GM12801 (cell line): Measurements from ENCODE around the gene GCG.

Experiments
- CTCF ChIP-seq: IDR thresholded peaks from one replicate; pipeline ENCODE4 v1.5.1; 2011; ENCODE audit warnings: control low read depth; ENCODE audit not compliant: insufficient read length; ENCODE audit errors: extremely low read depth

The GCG gene

DNA sequence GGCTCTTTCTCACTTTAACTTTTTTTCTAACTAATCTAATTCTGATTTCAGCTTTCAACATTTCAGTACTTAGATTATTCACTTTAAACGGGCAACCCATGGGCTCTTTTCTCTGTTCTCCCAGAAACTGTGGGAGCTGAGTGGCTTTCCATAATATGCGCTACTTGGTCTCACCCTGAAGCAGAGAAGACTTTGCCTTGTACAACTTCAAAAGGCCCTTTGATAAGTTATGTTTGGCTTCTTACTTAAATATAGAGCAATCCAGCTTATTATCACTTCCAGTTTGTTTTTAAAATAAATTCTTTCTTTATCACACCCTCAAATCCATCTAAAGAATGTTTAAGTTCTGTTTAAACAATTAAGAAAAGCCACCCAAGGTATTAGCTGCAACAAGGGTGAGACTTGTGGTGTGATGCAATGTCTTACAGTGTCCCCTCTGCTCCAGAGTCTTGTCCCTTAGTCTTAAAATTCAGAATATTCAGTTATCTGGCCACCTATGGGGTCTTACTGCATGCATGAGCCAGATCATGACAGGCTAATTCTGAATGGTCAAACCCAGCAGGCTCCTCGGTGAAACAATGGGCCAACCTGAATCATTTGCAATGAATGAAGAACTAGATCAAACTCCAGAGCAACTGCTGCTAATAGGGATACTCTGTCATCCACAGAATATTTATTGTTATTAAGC lies 38.8 kb downstream of the GCG start:
- TF ChIP-seq CTCF = no peak

DNA sequence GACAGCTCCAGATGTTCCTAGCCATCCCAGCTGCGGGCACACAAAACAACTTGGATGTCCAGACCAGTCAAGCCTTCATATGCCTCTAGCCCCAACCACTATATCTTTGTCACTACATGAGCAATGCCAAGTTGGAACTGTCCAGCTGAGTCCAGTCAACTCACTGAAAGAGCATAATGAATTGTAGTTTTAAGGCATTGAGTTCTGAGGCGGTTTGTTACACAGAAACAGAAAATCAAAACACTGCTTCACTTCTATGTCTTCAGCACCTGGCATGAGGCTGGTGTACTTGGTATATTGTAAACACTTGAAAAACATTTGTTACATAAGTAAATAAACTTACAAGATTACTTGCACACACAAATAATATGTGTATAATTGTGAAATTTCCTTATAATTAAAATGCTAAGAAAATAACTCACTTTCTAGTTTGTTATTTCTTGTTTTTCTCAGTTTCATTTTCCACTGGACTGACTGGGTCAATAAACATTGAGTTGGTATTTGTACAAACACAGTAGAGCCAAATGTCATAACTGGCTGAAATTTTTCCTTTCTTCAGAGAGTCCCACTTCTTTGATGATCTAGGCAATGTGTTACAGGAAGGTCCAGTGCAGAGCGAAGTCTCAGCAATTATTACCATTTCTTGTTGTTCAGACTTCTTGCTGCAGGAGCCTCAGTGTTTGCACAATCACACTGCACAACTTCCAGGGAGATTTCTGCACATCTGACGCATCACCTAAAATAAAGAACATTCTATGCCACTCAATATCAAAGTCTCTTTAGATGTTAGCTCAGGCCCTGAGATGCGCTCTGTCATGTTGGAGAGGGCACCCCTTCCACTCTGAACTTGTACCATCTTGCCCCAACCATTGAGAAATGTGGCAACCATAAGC lies 39.8 kb downstream of the GCG start:
- TF ChIP-seq CTCF = no peak

DNA sequence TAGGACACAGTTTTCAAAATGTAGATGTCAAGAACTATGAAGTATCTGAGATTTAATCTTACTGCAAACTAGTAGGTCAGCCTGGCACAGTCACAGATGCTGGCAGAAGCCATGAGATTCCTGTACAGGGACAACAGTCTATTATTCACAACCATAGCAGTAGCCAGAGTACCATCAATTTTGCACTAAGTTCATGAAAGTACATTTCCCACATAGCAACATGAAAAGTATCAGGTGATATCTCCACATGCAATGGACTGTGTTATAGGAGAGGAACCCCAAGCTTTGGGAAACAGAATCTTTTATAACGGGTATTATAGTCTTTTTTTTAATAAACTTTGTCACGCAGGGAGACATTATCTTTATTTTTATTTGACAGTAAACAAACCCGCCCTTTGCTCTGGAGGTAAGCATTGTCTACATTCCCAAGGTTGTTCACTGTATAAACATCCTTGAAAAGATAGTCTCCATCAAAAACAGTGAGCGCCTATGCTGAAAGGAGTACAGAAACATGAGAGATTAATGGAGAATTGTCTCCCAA lies 44.6 kb downstream of the GCG start:
- TF ChIP-seq CTCF = no peak

DNA sequence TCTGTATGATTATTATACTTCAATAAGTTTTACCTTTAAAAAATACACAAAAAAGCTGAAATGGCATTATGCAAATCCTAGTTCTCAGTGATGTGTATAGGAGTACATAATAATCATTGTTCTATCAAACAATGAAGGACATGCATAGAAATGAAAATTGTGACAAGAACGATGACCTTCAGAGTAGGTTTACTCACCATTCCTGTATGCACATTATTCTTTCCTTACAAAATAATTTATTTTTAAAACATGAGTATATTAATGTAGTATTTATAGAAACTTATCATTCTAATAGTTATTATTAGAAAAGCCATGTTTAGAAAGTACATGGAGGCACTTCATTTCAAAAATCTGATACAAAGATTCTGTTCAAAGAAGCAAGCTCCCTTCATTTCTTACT lies 45.3 kb downstream of the GCG start:
- TF ChIP-seq CTCF = no peak

DNA sequence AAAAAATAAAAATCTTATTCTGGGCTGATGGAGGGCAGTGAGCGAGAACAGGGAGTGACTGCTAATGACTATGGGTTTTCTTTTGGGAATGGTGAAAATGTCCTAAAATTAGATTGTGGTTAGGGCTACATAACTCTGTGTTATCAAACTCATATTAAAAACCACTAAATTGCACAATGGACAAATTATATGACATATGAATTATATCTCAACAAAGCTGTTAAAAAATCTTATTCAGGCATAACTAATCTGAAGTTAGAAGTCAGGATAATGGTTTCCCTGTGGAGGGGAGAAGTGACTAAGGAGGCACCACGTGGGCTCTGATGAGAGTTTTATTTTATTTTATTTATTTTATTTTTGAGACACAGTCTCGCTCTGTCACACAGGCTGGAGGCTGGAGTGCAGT lies 45.9 kb downstream of the GCG start:
- TF ChIP-seq CTCF = no peak

DNA sequence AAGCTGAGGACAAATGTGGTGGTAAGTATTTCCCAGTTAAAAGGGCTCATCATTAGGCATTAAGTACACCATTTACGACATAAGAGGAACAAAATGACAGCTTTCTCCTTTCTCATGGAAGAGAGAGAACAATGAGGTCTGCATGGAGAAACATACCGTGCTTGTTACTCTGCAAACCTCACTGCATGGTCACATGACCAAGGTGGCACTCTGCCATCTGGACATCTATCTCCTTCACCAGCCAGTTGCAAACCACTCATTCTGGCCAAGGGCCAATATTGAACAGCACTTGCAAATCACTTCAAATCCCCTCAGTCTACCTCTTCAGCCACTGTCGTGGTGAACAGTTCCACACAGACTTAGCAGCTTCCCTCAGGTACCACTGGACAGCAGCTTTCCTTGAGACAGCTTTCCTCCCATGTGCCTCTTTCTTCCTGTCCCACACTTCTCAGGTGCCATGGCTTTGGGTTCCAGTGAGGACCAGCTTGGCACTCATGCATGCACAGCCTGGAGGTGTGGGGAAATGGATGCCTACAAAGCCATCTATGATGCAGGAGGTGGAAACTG lies 48.5 kb downstream of the GCG start:
- TF ChIP-seq CTCF = no peak

DNA sequence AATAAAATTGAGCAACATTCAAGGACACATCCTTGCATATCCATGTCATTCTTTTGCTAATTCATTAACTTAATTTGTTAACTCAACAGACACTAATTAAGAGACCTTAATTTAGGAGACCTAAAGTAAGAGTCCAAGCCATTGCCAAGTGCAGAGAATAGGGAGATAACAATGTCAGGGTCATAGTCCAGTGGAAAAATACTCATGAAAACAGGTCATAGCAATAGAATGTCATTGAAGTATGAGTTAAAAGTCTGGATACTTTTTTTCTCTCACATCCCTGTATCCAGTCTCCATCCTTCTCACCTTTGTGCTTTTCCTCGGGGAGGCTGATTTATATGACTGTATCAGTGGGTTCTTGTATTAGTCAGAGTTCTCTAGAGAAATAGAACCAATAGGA lies 51.5 kb downstream of the GCG start:
- no peak for TF ChIP-seq CTCF
